HG03439 (cell line): ENCODE measurements around the gene RPS28.

Experiments used
- ATAC-seq: cut with Tn5 transposase; IDR thresholded peaks from one replicate; pipeline ENCODE4 v1.9.1; 2021; ENCODE audit warnings: mild to moderate bottlenecking, moderate library complexity; ENCODE audit not compliant: unreplicated experiment

The RPS28 gene

DNA sequence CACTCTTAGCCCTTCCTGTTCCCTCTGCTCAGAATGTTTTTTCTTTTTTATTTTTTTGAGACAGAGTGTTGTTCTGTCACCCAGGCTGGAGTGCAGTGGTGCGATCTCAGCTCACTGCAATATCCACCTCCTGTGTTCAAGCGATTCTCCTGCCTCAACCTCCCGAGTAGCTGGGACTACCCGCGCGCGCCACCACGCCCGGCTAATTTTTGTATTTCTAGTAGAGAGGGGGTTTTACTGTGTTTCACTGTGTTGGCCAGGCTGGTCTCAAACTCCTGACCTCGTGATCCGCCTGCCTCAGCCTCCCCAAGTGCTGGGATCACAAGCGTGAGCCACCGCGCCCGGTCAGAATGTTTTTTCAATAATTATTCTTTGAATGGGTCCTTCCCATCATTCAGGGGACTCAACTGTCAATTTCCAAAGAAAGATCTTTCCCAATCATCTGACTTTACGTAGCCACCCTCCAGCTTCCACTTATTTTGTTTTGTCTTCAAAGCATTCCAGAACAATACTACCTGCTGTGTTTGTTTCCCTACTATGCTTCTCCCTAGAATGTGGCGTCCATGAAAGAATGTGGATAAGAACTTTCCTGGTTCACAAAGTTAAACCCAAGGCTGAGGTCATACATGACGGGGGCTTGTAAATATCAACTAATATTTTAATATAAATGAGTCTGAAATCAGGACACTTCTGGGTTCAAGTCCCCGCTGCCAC lies 1.3 kb upstream of the RPS28 start:
- no peak for ATAC-seq

GRCh38 chr19:8320564-8321066 lies 681 bp upstream of the RPS28 start:
- ATAC-seq, result peak; percentile 14

- no peak for ATAC-seq
Observed at GRCh38 chr19:8321986-8322637, 816 bp downstream of the RPS28 start.

DNA sequence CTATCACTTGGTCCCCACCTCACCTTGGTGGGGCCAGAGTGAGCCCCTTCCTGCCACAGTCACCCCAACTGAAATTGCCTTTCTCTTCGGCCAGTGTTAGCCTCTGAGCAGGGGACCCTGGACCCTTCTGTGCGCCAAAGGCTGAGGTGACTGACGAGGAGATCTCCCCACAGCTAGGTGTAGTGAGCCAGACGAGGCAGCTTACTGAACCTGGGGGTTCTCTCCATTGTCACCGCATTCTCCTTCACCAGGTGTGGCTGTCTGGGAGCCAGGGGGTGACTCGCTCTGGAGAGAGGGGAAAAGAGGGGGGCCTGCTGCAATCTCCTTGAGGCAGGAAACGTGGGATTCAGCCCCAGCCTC lies 1.3 kb downstream of the RPS28 start:
- no peak for ATAC-seq

DNA sequence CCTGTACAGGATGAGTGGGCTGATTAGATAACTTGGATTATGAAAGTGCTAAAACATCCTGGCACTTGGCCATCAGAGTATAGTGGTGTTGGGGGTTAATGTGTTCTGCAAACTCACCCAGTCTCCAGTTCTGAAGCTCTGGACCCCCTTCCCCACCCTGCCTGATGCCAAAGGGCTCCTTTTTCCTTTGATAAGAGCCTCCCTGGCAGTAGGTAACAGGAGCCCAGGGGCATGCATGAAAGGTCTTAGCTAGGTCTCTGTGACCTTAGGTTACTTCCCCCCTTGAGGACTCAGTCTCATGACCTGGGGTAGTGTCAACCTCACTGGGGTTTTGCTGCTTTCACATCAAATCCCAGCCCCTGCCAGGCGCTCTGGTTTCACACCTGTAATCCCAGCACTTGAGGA lies 2.5 kb downstream of the RPS28 start:
- ATAC-seq, result no peak

DNA sequence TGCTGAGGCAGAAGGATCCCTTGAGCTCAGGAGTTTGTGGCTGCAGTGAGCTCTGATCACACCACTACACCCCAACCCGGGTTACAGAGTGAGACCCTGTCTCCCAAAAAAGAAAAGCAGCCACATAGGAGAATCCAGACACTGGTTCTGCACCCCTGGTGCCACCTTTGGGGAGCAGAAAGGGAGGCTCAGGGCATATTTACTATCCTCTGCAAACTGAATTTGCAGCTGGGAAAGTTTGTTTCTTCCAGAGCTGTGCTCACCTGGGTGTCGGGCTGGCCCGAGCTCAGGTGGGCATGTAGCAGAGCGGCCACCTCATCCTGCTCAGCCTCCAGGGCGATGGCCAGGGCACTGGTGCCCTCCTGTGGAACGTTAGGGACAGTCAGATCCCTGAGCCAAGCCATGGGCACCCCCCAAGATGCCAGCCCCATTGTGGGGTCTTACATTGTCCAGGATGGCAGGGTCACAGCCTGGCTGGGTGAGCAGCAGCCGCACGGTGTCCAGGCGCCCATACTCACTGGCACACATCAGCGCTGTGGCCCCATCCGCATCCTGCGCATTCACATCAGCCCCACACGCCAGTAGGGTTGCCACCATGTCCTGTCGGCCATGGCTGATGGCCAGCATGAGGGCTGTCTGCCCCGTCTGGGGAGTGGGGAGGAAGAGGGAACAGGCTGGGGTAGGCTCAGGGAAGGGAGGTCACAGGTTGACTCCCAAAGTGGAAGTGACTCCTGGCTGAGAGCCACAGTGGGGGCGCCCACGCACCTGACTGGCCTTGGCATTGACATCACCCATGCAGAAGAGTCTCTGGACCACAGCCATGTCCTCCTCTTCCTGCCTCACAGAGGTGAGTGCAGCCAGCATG lies 3.1 kb downstream of the RPS28 start:
- ATAC-seq, result no peak

- no peak for ATAC-seq
Observed at GRCh38 chr19:8325454-8325853, 4.2 kb downstream of the RPS28 start.

- no peak for ATAC-seq
Observed at GRCh38 chr19:8329996-8330395, 8.7 kb downstream of the RPS28 start.

- ATAC-seq, result no peak
Observed at GRCh38 chr19:8331263-8331845, 10.1 kb downstream of the RPS28 start.

- no peak for ATAC-seq
Observed at GRCh38 chr19:8332976-8333766, 11.9 kb downstream of the RPS28 start.

DNA sequence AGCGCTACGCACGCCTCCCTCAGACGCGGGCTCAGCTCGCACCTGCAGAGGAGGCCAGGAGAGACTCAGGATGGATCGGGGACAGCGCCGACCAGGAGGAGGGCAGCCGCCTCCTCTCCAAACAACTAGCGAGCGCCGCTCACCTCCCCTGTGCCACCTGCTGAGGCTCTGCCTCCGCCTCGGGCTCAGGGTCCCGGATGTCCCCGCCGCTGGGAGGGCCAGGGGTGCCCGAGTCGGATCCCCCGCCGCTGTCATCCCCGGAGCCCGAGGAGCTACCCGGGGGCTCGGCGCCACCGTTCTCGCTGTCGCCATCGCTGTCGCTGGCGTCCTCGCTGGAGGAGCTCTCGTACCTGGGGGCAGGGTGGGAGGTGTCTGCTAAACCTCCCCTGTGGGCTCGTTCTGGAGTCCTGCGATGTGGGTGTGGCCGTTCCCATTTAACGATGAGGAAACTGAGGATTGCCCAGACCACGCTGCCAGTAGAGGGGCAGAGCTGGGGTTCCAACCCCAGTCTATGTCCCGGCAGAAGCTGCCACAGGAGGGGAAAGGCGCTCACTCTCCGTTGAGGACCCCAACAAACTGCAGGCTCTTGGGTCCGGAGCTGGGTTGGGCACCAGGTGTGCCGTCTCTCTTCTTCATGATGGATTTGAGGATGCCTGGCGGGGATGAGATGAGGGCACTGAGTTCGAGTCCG lies 12.6 kb downstream of the RPS28 start:
- ATAC-seq, result no peak

GRCh38 chr19:8334458-8335342 lies 13.4 kb downstream of the RPS28 start:
- peak; percentile 56 for ATAC-seq

GRCh38 chr19:8335343-8336071 lies 14.2 kb downstream of the RPS28 start:
- ATAC-seq, result peak; percentile 39

DNA sequence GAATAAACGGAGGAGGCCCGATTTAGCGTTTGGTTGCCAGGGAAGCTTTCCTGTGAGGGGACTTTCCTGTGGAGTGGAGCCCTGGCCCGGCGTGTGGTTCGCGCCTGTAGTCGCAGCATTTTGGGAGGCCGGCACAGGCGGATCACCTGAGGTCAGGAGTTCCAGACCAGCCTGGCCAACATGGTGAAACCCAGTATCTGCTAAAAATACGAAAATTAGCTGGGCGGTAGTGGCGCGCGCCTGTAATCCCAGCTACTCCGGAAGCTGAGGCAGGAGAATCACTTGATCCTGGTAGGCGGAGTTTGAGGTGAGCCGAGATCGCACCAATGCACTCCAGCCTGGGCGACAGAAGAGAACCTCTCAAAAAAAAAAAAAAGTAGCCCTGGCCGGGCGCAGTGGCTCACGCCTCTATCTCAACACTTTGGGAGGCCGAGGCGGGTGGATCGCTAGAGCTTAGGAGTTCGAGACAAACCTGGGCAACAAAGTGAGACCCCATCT lies 14.8 kb downstream of the RPS28 start:
- no peak for ATAC-seq

DNA sequence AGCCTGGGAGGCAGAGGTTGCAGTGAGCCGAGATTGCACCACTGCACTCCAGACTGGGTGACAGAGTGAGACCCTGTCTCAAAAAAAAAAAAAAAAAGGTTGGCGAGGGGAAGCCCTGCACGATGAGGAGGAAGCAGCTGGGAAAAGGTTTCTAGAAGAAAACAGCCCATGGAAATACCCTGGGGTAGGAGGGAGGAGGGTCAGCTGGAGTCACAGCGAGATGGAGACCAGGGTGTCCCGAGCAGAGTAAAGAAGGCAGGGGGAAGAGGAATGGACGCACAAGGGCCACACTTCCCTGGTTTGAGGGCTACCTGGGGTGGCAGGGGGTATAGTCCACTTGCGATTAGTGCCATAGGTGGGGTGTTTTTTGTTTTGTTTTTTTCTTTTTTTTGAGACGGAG lies 15.4 kb downstream of the RPS28 start:
- ATAC-seq, result no peak

- no peak for ATAC-seq
Observed at GRCh38 chr19:8337728-8338127, 16.4 kb downstream of the RPS28 start.

- no peak for ATAC-seq
Observed at GRCh38 chr19:8338835-8339234, 17.5 kb downstream of the RPS28 start.
